ENCODE data around the gene ZDHHC1.
"Not testable (repeated sequence)": the region's sequence is repeated elsewhere in the genome, so short reads cannot be mapped to it uniquely, and the experiment has no call there.

ZDHHC1 gene

DNA sequence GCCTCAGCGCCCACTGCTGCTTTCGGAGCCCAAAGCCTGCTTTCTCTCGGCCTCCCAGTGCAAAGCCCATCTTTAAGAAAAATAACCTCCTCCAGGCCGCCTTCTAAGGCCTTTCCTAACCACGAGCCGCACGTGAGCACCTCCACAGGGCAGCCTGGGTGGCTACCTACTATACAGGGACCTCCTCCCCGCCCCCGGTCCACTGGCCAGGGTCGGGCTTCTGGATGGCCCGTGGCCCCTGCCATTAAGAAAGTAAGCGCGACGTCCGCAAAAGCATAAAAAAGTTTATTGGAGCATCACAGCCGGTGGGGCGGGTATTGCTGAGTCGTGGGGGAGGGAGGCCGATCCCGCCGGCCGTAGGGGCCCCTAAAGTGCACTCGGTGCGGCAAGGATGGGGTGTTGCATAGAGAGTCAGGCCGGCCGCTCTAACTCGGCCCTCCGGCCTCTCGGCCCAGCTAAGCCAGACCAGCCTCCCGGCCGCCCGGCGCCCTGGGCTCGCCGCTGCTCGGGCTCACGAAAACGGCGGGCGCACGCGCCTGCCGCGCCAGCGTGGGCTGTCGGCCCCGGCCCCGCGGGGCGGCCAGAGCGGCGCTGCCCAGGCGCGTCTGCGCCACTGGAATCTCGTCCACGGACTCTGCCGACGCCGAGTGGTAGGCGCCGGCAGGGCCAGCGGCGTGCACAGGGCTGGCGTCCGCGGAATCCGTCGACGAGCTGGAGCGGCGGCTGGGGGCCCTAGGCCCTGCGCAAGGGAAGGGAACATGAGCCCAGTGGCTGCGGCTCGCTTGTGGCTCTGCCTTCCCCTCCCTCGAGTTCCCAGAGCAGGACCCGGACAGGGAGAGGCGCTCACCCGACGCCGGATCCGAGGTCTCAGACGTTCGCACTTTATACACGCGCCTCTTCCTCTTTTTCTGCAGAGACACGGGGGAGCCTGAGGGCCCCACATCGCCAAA is 21.8 kb downstream of the ZDHHC1 start:
- DNase-seq (ENCODE audit: low read depth, low spot score) = no peak

DNA sequence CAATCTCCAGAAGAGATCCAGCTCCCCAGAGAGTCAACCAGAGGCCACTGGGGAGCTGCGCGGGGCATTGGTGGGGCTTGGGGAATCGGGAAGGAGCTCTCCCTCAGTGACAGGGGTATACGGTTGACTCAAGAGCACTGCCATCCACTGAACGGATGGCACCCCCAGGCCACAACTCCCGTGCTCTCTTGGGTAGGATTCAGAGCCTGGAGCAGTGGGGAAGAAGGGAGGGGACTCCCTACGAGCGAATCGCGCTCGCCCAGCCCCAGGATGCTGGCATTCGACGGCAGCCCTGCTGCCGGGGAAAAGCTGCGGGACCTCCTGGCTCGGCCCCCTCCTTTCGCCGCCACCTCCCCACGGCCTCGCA is 22.5 kb downstream of the ZDHHC1 start:
- DNase-seq (ENCODE audit: low read depth, low spot score) = no peak

DNA sequence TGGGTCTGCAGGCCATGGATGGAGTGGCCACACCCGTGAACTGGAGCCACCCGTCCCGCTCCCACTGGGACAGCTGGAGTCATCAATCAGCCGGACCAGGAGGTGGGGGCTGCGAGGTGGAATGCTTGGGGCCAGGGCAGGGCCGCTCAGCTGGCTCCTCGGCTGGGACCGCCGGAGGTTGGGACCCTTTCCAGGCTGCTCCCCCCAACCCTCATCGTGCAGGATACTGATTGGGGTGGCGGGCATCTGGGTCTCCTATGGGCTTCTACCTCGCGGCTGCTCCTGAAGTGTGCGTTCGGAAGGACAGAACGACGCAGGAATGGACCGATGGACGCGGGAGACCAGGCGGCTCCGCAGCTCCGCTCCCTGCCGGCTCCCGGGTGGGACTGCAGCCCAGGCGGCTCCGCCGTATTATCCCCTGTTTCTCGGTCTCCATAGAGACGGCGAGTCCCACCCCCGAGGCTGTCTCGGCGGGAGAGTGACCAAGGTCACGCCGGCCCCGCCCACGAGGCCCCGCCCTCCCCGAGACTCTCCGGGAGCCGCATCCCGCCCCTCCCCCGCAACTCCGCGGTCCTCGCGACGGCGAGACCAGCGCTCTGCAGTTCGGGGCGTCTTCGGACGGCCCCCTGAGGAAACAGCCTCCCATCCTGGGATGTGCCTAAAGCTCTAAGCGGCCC is 23.0 kb downstream of the ZDHHC1 start, which contains the start of gene TPPP3:
Gene TPPP3, minus strand, starts transcription at position 388 of the 677 bp plus-strand sequence. CDS start 2,387 bp downstream, outside the sequence.
- DNase-seq (ENCODE audit: low read depth, low spot score) = no peak

DNA sequence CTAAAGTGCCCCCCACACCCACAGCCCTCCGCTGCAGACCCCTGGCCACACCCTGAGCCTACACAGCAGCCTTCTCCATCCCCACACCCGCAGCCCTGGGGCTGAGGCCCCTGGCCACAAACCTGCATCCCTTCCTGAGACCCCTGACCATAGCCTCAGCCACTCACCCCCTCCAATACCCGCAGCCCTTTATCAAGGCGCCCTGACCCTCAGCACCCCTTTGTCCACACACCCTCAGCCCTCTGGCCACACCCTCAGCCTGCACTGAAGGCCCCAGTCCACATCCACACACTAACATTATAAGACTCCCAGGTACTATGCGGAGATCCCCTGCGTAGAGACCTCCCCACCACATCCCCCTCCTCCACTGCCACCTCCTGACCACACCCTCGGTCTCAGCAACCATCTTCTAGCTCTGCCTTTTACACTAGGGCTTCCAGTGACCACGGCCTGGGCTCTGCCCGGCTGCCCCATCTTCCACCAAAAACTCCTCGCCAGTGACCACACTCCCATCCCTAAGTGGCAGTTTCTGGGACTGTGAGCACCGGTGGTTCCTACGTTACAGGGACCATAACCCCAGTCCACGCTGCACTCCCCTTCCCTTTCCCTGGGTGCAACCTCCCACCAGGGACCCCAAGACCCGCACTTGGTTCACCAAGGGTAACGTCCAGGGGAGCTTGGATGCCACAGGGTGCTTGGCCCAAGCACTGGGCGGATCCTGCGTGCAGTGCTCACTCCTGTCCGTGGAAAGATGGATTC is 23.8 kb downstream of the ZDHHC1 start:
- no peak for DNase-seq (ENCODE audit: low read depth, low spot score)

DNA sequence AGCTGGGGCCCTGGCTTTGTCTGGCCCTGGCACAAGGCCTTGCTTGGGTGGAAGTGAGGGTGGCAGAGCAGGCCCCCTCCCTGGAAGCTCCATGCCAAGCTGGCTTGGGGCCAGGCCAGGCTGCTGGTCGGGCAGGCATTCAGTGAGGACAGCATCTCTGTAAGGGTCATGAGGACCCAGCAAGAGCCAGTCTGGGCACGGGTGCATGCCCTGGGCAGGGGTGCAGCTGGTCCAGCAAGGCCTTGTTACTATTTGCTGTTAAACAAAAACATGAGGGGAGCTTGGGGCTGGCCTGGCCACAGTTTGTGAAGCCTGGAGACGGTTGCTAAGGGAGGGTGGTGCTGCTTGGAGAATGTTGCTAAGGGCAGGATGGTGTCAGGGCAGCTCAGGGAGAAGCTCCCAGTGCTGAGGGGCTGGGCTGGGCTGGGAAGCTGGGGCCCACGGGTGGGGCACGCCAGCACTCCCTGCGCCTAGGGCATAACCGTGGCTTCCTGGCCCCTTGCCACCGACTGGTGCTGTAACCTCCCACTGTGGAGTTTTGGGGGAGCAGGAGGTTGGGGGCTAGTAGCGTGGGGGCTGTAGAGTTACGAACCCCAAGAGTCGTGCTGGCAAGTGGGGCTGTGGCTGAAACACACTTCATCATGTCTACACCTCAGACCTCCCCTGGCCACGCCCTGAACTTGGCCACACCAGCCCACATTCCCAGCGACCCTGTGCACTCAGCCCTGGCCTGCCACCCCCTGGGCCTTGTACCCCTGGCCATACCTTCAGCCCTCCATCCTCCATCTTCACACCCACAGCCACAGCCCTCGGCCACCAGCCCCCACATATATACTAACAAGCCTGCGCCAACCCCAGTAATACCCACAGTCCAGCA is 24.6 kb downstream of the ZDHHC1 start:
- DNase-seq (ENCODE audit: low read depth, low spot score) = no peak

DNA sequence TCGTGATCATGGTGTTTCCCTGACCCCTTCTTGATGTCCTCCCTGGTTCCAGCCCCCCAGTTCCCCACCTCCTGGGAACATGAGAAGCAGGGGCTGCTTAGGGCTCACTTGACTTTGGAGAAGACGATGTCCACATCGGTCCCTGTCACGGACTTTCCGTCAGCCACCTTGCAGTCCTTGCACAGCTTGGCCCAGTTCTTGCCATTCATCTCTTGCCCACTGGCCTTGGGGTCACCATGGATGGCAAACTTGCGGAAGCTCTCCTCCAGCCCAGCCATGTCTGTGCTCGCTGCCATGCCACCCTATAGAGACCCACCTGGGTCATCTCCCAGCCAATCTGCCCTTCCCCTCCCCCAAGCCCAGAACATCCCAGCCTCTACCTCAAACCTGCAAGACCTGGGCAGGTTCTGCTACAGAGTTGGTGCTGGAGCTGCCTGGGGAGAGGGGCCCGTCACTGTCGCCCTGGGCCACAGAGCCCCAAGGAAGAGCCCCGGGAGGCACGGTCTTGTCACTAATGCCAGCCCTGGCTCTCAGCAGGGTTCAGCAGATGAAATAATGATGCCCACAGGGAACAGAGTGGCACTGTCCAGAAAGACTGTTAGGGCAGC is 25.4 kb downstream of the ZDHHC1 start:
- DNase-seq (ENCODE audit: low read depth, low spot score) = no peak

DNA sequence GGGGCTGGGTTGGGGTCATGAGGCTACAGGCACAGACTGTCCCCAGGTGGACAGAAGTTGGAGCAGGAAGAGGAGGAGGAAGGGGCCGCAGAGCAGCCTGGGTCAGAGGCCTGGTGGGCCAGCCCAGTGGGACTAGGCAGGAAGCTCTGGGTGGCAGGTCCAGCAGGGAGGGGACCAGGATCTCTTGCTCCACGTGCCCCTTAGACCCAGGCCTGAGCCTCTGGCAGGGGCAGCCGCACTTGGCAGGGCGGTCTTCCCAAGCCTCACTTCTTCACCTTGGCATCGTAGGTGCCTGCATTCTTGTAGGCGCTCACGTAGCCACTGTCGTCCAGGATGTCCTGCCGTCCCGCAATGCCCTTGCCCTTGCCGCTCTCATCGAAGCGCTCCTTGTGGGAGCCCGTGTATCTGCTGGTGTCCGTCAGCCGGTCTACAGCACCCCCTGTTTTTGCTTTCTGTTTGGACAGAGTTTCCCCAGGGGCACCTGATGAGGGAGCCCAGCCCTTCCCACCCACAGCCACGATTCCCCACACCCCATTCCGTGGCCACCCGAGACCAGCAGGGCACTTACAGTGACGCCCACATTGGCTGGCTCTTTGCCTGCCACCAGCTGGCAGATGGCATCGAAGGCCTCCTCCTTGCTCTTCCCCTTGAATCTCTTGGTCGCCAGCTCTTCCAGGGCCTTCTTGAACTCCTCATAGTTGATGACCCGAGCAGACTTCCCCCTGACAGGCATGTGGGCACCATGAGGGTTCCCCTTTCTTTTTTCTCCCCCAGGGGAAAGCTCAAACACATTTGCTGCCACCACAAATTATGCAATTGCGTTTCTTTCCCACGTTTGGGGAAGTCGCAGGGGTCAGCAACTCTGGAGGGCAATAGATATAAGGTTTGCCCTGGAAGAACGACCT is 26.1 kb downstream of the ZDHHC1 start:
- DNase-seq (ENCODE audit: low read depth, low spot score) = no peak

DNA sequence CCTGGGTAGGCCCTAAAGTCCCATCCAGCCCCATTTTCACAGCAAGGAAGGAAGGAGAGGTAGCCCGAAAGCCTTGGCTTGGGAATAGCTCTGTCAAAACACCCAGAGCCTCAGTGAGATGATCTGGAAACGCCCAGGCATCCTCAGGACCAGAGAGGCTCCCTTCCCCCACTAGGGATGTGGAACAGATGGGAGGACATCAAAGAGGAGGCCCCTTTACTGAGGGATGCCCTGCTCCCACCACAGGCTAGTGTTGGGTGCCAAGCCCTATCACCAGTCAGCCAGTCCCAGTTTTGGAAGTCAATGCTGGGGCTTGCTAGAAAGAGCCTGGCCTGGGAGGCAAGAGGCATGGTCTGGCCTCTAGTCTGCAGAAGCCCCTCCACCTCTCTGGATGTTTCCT is 27.7 kb downstream of the ZDHHC1 start:
- DNase-seq (ENCODE audit: low read depth, low spot score) = no peak

DNA sequence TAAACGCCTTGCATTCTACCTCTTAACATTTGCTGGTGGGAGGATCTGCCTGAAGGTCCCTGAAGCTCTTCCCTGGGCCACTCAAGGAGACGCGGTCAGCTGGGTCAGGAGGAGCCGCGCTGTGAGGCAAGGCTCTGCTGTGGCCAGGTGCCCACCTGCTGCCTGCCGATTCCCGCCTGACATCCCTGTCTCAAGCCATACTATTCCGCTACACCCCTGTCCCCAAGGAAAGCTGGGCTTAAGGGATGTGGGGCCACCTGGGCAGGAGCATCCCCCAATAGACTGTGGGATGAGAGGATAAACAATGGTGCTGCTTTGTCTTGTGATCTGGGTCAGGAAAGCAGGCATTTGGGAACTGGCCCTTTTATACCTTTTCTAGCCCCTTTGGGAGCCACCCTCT is 28.1 kb downstream of the ZDHHC1 start:
- no peak for DNase-seq (ENCODE audit: low read depth, low spot score)

DNA sequence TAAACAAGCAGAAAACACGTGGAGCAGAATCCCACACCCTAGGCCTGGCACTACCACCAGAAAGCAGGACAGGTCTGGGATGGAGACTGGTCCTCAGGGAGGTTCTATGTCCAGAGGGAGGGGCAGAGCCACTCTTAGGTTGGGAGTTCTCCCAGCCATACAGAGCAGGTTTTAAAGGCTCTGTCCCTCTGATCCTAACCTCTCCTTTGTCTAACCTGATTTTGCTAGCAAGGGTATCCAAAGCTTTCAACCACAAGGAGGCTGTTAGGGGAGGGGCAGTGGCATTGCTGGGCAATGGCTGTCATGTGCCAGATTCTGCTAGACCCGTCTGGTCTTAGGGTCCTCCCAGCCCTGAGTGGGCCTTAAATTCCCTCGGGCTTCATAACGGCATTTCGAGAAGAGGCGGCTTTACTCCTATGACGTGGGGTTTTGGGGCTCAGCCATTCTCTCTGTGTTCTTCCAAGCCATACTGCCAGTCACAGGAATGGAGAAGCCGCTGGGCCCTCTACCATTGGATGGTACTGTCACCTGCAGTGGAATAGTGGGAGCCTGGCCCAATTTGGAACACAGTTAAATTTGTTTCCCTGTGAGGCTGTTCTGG is 28.7 kb downstream of the ZDHHC1 start:
- no peak for DNase-seq (ENCODE audit: low read depth, low spot score)

DNA sequence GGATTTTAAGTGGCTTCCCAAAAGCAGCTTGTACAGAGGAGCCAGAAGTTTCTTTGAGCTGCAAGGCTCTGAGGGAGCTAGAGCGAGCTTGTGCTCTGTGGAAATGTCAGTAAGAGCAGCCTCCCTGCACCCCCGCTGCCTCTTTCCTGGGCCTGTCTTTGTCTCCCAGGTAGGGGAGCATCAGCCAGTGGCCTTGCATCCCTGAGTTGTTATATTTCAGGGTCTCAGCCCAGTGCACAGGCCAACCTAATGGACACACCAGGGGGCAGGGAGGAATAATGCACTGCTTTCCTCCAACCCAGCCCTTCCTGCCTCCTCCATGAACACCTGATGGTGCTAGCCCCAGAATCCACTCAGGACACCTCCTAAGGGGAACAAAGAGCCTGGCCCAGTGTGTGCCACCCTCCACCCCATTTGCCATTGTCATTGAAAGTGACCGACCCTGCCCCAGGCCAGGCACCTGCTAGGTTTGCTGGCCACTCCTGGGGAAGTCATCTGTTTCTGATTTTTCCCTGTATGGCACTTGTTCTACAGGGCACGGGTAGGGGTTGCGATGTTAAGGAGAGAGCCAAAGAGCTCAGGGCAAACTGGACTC is 29.3 kb downstream of the ZDHHC1 start:
- DNase-seq (ENCODE audit: low read depth, low spot score) = no peak

DNA sequence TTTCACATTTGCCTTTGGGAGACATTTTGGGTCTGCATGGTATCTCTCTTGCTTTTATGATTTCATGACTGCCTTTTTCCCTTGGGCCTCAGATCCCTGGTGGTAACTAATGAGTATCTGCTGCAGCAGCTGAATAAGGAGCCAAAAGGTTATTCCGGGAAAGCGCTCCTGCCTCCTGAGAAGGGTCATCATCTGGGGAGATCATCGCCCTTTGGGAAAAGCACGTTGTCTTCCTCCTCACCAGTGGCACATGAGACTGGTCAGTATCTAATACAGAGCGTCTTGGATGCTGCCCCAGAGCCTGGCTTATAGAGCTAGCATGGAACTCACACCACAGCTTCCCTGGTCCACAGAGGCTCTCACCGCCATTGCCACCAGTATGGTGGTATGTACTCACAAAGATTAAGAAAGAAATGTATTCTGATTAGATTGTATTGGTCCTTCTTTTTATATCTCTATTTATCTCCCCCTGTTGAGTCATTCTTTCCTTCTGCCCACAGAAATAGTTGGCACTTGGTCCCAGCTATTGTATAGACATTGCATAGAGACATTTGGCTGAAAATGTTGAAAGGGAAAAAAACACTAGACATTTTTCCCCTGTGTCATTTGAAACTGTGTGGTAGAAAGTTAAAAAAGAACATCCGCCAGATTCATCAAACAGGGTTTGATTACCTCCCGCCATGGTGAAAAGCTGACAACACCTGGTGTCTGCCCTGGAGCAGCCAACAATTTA is 31.3 kb downstream of the ZDHHC1 start:
- no peak for DNase-seq (ENCODE audit: low read depth, low spot score)

DNA sequence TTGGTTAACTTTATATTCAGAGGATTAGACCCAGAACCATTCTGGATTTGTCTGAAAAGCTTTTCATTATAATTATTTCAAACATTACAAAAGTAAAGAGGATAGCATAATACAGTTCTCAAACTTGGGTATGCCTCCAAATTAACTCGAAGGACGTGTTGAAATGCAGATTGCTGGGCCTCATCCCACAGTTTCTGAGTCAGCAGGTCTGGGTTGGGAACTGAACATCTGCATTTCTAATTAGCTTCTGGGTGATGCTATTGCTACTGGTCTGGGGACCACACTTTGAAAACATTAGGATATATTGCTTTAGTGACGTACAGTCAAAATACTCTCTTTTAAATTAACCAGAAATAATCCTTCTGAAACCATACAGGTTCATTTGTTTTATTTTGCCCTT is 33.0 kb downstream of the ZDHHC1 start:
- DNase-seq (ENCODE audit: low read depth, low spot score) = no peak

DNA sequence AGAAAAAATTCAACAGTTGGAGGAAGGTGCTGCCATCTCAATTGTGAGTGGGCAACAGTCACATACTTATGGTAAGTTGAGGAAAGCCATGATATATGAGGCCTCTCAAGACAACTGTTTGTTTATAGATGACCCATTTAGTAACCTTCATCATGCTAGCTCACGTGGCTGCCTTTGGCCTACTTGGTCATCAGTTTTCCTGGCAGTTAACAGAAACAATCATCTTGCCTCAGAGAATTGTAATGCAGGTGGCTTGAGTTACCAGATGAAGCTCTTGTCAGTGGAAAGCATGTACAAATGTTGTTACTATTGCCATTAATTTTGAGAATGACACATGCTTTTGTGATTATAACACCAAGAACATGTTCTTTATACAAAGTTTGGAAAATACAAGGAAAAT is 37.6 kb downstream of the ZDHHC1 start:
- DNase-seq (ENCODE audit: low read depth, low spot score) = no peak

DNA sequence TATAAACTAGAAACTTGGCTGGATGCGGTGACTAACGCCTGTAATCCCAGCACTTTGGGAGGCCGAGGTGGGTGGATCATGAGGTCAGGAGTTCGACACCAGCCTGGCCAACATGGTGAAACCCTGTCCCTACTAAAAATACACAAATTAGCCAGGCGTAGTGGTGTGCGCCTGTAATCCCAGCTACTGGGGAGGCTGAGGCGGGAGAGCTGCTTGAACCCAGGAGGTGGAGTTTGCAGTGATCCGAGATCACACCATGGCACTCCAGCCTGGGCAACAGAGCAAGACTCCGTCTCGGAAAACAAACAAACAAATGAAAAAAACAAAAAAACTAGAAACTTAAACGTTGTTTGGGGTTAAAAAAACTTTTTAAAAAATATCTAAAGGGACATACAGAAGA is 40.3 kb downstream of the ZDHHC1 start:
- not testable (repeated sequence) for DNase-seq (ENCODE audit: low read depth, low spot score)

DNA sequence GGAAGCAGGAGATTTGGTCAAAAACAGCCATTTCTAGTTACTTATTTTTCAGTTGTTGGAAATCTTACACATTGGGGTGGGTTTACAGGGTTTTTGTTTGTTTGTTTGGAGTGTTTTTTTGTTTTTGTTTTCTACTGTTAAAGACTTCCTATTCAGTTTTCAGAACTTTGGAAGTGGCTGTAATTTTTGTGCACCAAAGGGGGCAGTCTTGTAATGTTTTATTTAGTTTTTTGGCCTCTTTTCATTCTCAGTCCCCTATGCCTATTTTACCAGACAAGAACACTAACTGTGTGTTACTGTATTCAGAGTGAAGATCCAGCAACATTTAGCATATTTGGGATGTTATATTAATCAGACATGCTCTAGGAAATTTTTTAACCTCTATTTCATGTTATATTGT is 43.6 kb downstream of the ZDHHC1 start:
- DNase-seq (ENCODE audit: low read depth, low spot score) = no peak

DNA sequence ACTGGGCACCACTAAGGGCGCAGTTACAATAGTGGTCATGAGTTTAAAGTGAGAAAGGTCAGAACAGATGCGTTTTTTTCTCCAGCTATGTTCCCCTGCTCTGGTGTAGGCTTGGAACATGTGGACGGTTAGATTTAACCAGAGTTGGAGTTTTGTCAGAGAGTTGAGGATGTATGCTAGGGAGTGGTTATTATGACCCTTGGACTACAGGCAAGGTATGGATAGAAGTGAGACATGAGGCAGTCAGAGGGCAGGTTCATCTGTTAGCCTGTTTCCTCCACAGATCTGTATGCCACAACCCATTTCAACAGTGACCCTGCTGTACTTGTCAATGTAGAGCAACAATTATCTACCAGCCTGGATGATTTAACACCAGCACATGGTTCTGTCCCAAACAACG is 45.6 kb downstream of the ZDHHC1 start:
- DNase-seq (ENCODE audit: low read depth, low spot score) = no peak

DNA sequence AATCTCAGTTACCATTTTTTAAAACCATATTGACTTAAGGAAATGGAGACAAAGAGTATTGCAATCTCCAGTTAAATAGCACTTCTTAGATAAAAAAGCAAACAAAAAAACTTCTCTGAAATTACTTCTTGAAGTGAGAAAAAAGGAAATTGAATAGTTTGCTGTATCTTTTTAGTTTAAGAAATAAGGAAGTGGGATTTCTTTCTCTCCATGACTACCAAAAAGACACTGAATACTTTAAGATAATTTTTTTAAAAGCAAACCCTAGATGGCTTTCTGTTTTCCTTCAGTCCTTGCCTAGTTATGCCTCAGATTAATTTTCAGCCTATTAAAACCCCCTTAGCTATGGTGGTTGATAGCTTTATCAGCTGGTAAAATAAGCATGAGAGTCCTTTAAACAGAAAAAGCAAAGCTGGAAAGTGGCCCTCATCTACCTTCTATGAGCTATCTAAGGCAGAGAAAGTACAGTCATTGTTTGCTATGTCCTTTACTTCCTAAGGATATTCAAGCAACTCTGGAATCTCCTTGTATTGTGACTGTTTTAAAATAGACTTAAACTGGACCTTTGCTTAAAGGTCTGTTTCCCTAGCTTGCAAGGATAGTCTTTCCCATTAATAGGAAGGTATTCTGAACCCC is 51.6 kb downstream of the ZDHHC1 start:
- DNase-seq (ENCODE audit: low read depth, low spot score) = no peak

Measured in smooth muscle cell of the brain vasculature (primary cell).